HepG2 (cell line): ENCODE data around the gene BRD2. TPM values are rescaled to one million over a fixed set of nuclear protein-coding genes. Genes with fewer than 3 reads are reported as not detected.

Experiments
- EED ChIP-seq: sonication (generic); formaldehyde crosslinking; IDR thresholded peaks from 2 replicates; pipeline ENCODE4 v1.5.0; 2020; ENCODE audit warnings: mild to moderate bottlenecking, missing genetic modification reagents
- ETV5 ChIP-seq: IDR thresholded peaks from 2 replicates; pipeline ENCODE4 v1.6.1; 2018; ENCODE audit warnings: missing biosample characterization, missing genetic modification reagents, inconsistent platforms, borderline replicate concordance
- KLF15 ChIP-seq: sonication (generic); formaldehyde crosslinking; IDR thresholded peaks from 2 replicates; pipeline ENCODE4 v1.8.1; 2023; ENCODE audit warnings: borderline replicate concordance, mild to moderate bottlenecking, inconsistent platforms, missing genetic modification reagents, mixed read lengths
- PITX1 ChIP-seq: sonication (generic); formaldehyde crosslinking; IDR thresholded peaks from 2 replicates; pipeline ENCODE4 v1.5.1; 2020; ENCODE audit warnings: mild to moderate bottlenecking, missing genetic modification reagents
- RBM39 ChIP-seq: fragments of 200-400 bp; formaldehyde crosslinking; IDR thresholded peaks from one replicate; pipeline ENCODE4 v1.6.1; 2018; ENCODE audit warnings: antibody characterized with exemption, mild to moderate bottlenecking, low read depth, low read length; ENCODE audit not compliant: poor library complexity, severe bottlenecking
- STAG1 ChIP-seq: sonication (generic); formaldehyde crosslinking; IDR thresholded peaks from 2 replicates; pipeline ENCODE4 v1.4.0; 2020; ENCODE audit warnings: missing genetic modification reagents
- XRCC5 ChIP-seq: fragments of 200-400 bp; formaldehyde crosslinking; optimal IDR thresholded peaks from 2 replicates; pipeline ENCODE3; 2017; ENCODE audit warnings: mild to moderate bottlenecking, low read length
- ZNF317 ChIP-seq: sonication (generic); formaldehyde crosslinking; IDR thresholded peaks from 2 replicates; pipeline ENCODE4 v1.5.0; 2020; ENCODE audit warnings: mild to moderate bottlenecking, missing genetic modification reagents
- ZNF33B ChIP-seq: sonication (generic); formaldehyde crosslinking; IDR thresholded peaks from 2 replicates; pipeline ENCODE4 v1.5.1; 2020; ENCODE audit warnings: mild to moderate bottlenecking, missing genetic modification reagents
- ZNF44 ChIP-seq: sonication (generic); formaldehyde crosslinking; IDR thresholded peaks from 2 replicates; pipeline ENCODE4 v1.5.1; 2020; ENCODE audit warnings: mild to moderate bottlenecking, missing genetic modification reagents
- ZNF501 ChIP-seq: sonication (generic); formaldehyde crosslinking; IDR thresholded peaks from 2 replicates; pipeline ENCODE4 v1.5.1; 2020; ENCODE audit warnings: mild to moderate bottlenecking, moderate library complexity, missing genetic modification reagents
- ZNF737 ChIP-seq: sonication (generic); formaldehyde crosslinking; IDR thresholded peaks from 2 replicates; pipeline ENCODE4 v1.5.0; 2020; ENCODE audit warnings: missing genetic modification reagents, mild to moderate bottlenecking, borderline replicate concordance
- ZNF761 ChIP-seq: sonication (generic); formaldehyde crosslinking; conservative IDR thresholded peaks from 2 replicates; pipeline ENCODE4 v1.4.0; 2020; ENCODE audit warnings: mild to moderate bottlenecking, missing genetic modification reagents
- polyA plus RNA-seq, 8 experiments: library from polyadenylated mRNA; depleted of rRNA in 3 of 8; stranded (reverse) in 7 of 8; unstranded in 1 of 8; fragments of >200 nt; fragmentation: Illumina TruSeq in 4 of 8; extraction: Trizol in 4 of 8; gene quantifications; 2 replicates each; pipeline versions ENCODE4 v1.2.1 to v1.2.3, GENCODE V29; 2011 to 2016; ENCODE audit warnings: low read depth in 4 of 8, missing spikeins in 1 of 8, mixed read lengths in 1 of 8; ENCODE audit not compliant: insufficient read depth in 1 of 8
- total RNA-seq, 5 experiments: library from RNA; depleted of rRNA; stranded (reverse); fragments of >200 nt; fragmentation: Illumina TruSeq; extraction: Trizol; gene quantifications; 2 replicates each; pipeline ENCODE4 v1.2.3, GENCODE V29; 2016; ENCODE audit warnings: low read depth in 1 of 5
- TF ChIP-seq, protein P1 (sequence below): sonication (generic); formaldehyde crosslinking; IDR thresholded peaks from 2 replicates; pipeline ENCODE4 v1.5.0; 2020; ENCODE audit warnings: missing genetic modification reagents
- TF ChIP-seq, protein P2 (sequence below): sonication (generic); formaldehyde crosslinking; IDR thresholded peaks from 2 replicates; pipeline ENCODE4 v1.5.1; 2020; ENCODE audit warnings: mild to moderate bottlenecking, moderate library complexity, missing genetic modification reagents
- TF ChIP-seq, protein P3 (sequence below): sonication (generic); formaldehyde crosslinking; IDR thresholded peaks from 2 replicates; pipeline ENCODE4 v1.8.1; 2023; ENCODE audit warnings: mild to moderate bottlenecking, missing genetic modification reagents
- TF ChIP-seq, protein P4 (sequence below): sonication (generic); formaldehyde crosslinking; IDR thresholded peaks from one replicate; pipeline ENCODE4 v1.5.1; 2020; ENCODE audit warnings: mild to moderate bottlenecking, missing genetic modification reagents; ENCODE audit errors: not compliant biosample characterization

Gene BRD2
- total and polyA plus RNA-seq, 2 of the 13 experiments (the other 11 are each of a cell fraction or from before 2014, with no cell fraction given), result 143 to 202 TPM

DNA sequence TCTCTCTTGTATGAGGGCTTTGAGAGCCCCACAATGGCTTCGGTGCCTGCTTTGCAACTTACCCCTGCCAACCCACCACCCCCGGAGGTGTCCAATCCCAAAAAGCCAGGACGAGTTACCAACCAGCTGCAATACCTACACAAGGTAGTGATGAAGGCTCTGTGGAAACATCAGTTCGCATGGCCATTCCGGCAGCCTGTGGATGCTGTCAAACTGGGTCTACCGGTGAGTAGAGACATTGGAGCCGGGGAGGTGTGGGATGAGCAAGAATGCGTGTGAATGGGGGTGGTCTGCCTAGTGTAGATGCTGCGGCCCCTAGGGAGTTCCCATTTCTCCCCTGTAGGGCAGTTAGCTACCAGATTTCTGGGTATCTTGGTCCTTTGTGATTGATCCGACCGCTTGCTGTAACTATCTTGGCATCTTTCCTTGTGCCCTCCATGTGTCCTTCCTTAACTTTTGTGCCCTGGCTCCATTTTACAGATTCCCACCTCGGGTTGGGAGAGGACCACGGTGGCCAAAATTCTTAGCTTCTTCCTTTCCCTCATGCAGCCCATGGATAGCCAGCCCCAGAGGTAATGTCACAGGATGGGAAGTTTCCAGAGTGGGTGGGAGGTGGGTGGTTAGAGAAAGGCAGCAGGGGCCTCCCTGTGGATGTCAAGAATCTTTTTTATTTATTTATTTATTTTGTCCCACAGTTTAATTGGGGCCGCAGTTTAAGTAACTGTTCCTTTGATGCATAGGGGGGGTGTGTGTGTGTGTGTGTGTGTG is 6.3 kb downstream of the BRD2 start (continued):
- TF ChIP-seq ZNF737 (CRISPR knock-in tag) (0 out of 2 replicates have a peak, but pooled peaks have one; percentile 35), ETV5 (CRISPR knock-in tag) (no peak), ZNF44 (CRISPR knock-in tag) (0 out of 2 replicates have a peak, but pooled peaks have one; percentile 43), ZNF501 (peak; percentile 48; the same call in 1 of the 2 replicates), PITX1 (CRISPR knock-in tag) (no peak), KLF15 (CRISPR knock-in tag) (0 out of 2 replicates have a peak, but pooled peaks have one; percentile 38), XRCC5 (peak; percentile 49), STAG1 (no peak), RBM39 (peak; percentile 58), ZNF33B (CRISPR knock-in tag) (no peak), ZNF317 (CRISPR knock-in tag) (0 out of 2 replicates have a peak, but pooled peaks have one; percentile 23), EED (0 out of 2 replicates have a peak, but pooled peaks have one; percentile 40), ZNF761 (no peak)
- TF ChIP-seq, protein P1, sequence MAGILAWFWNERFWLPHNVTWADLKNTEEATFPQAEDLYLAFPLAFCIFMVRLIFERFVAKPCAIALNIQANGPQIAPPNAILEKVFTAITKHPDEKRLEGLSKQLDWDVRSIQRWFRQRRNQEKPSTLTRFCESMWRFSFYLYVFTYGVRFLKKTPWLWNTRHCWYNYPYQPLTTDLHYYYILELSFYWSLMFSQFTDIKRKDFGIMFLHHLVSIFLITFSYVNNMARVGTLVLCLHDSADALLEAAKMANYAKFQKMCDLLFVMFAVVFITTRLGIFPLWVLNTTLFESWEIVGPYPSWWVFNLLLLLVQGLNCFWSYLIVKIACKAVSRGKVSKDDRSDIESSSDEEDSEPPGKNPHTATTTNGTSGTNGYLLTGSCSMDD (CRISPR knock-in tag), result no peak
- TF ChIP-seq, protein P2, sequence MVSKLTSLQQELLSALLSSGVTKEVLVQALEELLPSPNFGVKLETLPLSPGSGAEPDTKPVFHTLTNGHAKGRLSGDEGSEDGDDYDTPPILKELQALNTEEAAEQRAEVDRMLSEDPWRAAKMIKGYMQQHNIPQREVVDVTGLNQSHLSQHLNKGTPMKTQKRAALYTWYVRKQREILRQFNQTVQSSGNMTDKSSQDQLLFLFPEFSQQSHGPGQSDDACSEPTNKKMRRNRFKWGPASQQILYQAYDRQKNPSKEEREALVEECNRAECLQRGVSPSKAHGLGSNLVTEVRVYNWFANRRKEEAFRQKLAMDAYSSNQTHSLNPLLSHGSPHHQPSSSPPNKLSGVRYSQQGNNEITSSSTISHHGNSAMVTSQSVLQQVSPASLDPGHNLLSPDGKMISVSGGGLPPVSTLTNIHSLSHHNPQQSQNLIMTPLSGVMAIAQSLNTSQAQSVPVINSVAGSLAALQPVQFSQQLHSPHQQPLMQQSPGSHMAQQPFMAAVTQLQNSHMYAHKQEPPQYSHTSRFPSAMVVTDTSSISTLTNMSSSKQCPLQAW, result peak; percentile 37; the same call in 1 of the 2 replicates
- TF ChIP-seq, protein P3, sequence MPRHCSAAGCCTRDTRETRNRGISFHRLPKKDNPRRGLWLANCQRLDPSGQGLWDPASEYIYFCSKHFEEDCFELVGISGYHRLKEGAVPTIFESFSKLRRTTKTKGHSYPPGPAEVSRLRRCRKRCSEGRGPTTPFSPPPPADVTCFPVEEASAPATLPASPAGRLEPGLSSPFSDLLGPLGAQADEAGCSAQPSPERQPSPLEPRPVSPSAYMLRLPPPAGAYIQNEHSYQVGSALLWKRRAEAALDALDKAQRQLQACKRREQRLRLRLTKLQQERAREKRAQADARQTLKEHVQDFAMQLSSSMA, result no peak
- TF ChIP-seq, protein P4, sequence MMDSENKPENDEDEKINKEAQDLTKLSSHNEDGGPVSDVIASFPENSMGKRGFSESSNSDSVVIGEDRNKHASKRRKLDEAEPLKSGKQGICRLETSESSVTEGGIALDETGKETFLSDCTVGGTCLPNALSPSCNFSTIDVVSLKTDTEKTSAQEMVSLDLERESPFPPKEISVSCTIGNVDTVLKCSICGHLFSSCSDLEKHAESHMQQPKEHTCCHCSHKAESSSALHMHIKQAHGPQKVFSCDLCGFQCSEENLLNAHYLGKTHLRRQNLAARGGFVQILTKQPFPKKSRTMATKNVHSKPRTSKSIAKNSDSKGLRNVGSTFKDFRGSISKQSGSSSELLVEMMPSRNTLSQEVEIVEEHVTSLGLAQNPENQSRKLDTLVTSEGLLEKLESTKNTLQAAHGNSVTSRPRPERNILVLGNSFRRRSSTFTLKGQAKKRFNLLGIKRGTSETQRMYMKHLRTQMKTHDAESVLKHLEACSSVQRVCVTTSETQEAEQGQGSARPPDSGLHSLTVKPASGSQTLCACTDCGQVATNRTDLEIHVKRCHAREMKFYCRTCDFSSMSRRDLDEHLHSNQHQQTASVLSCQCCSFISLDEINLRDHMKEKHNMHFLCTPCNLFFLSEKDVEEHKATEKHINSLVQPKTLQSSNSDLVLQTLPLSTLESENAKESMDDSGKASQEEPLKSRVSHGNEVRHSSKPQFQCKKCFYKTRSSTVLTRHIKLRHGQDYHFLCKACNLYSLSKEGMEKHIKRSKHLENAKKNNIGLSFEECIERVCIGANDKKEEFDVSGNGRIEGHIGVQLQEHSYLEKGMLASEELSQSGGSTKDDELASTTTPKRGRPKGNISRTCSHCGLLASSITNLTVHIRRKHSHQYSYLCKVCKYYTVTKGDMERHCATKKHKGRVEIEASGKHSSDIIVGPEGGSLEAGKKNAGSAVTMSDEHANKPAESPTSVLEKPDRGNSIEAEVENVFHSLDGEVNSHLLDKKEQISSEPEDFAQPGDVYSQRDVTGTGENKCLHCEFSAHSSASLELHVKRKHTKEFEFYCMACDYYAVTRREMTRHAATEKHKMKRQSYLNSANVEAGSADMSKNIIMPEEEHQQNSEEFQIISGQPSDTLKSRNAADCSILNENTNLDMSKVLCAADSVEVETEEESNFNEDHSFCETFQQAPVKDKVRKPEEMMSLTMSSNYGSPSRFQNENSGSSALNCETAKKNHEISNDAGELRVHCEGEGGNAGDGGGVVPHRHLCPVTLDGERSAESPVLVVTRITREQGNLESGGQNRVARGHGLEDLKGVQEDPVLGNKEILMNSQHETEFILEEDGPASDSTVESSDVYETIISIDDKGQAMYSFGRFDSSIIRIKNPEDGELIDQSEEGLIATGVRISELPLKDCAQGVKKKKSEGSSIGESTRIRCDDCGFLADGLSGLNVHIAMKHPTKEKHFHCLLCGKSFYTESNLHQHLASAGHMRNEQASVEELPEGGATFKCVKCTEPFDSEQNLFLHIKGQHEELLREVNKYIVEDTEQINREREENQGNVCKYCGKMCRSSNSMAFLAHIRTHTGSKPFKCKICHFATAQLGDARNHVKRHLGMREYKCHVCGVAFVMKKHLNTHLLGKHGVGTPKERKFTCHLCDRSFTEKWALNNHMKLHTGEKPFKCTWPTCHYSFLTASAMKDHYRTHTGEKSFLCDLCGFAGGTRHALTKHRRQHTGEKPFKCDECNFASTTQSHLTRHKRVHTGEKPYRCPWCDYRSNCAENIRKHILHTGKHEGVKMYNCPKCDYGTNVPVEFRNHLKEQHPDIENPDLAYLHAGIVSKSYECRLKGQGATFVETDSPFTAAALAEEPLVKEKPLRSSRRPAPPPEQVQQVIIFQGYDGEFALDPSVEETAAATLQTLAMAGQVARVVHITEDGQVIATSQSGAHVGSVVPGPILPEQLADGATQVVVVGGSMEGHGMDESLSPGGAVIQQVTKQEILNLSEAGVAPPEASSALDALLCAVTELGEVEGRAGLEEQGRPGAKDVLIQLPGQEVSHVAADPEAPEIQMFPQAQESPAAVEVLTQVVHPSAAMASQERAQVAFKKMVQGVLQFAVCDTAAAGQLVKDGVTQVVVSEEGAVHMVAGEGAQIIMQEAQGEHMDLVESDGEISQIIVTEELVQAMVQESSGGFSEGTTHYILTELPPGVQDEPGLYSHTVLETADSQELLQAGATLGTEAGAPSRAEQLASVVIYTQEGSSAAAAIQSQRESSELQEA (CRISPR knock-in tag), result peak; percentile 57
